WTC11 (cell line): Measurements from ENCODE around the gene TEX12.

ENCODE experiments used
- CTCF ChIP-seq: fragments of 200-600 bp; IDR thresholded peaks from 2 replicates; pipeline ENCODE4 v1.8.0; 2022; ENCODE audit warnings: antibody characterized with exemption
- FOXP1 ChIP-seq: sonication (generic); formaldehyde crosslinking; IDR thresholded peaks from 2 replicates; pipeline ENCODE4 v1.8.0; 2022; ENCODE audit warnings: missing genetic modification reagents, mild to moderate bottlenecking, moderate library complexity, borderline replicate concordance
- MLX ChIP-seq: sonication (generic); formaldehyde crosslinking; IDR thresholded peaks from 2 replicates; pipeline ENCODE4 v1.8.1; 2023; ENCODE audit warnings: mild to moderate bottlenecking, missing genetic modification reagents, moderate library complexity
- SP1 ChIP-seq: sonication (generic); formaldehyde crosslinking; conservative IDR thresholded peaks from 2 replicates; pipeline ENCODE4 v1.8.1; 2022; ENCODE audit warnings: missing genetic modification reagents
- STAT6 ChIP-seq: sonication (generic); formaldehyde crosslinking; conservative IDR thresholded peaks from 2 replicates; pipeline ENCODE4 v1.8.1; 2023; ENCODE audit warnings: mild to moderate bottlenecking, low read depth, missing genetic modification reagents, moderate library complexity
- USF1 ChIP-seq: sonication (generic); formaldehyde crosslinking; IDR thresholded peaks from 2 replicates; pipeline ENCODE4 v1.8.0; 2022; ENCODE audit warnings: mild to moderate bottlenecking, missing genetic modification reagents
- USF2 ChIP-seq: sonication (generic); formaldehyde crosslinking; IDR thresholded peaks from 2 replicates; pipeline ENCODE4 v1.8.1; 2023; ENCODE audit warnings: mild to moderate bottlenecking, missing genetic modification reagents, moderate library complexity

GRCh38 chr11:112200252-112200651 lies 33.1 kb downstream of the TEX12 start:
- no peak for TF ChIP-seq FOXP1 (CRISPR knock-in tag)
- TF ChIP-seq CTCF, result no peak
- TF ChIP-seq USF1 (CRISPR knock-in tag), result no peak
- TF ChIP-seq USF2 (CRISPR knock-in tag), result no peak
- TF ChIP-seq STAT6 (CRISPR knock-in tag), result no peak
- TF ChIP-seq SP1 (CRISPR knock-in tag), result no peak
- no peak for TF ChIP-seq MLX (CRISPR knock-in tag)
